GM19468 (cell line): ENCODE results near the gene SLC25A11.

Experiments used
- ATAC-seq: cut with Tn5 transposase; IDR thresholded peaks from one replicate; pipeline ENCODE4 v1.9.1; 2021; ENCODE audit warnings: mild to moderate bottlenecking, moderate library complexity, moderate number of reproducible peaks; ENCODE audit not compliant: unreplicated experiment; ENCODE audit errors: extremely low read depth

Gene SLC25A11

GRCh38 chr17:4898351-4898750 lies 41.5 kb downstream of the SLC25A11 start:
- ATAC-seq = no peak

- ATAC-seq = no peak
Observed at GRCh38 chr17:4897785-4898184, 42.1 kb downstream of the SLC25A11 start.

- ATAC-seq = no peak
Observed at GRCh38 chr17:4897198-4897687, 42.6 kb downstream of the SLC25A11 start.

GRCh38 chr17:4896332-4897197 lies 43.3 kb downstream of the SLC25A11 start:
- ATAC-seq = no peak

- ATAC-seq = no peak
Observed at GRCh38 chr17:4895657-4896331, 44.1 kb downstream of the SLC25A11 start.

- ATAC-seq = no peak
Observed at GRCh38 chr17:4895121-4895520, 44.7 kb downstream of the SLC25A11 start.

GRCh38 chr17:4893721-4894560 lies 45.9 kb downstream of the SLC25A11 start:
- ATAC-seq = no peak

- no peak for ATAC-seq
Observed at GRCh38 chr17:4893272-4893671, 46.6 kb downstream of the SLC25A11 start.

GRCh38 chr17:4892499-4893221 lies 47.2 kb downstream of the SLC25A11 start:
- ATAC-seq = no peak

GRCh38 chr17:4891411-4892410 lies 48.1 kb downstream of the SLC25A11 start:
- ATAC-seq = no peak

GRCh38 chr17:4887581-4887980 lies 52.3 kb downstream of the SLC25A11 start:
- ATAC-seq = no peak
